Measurements from ENCODE around the gene DZANK1. TPM values are rescaled to one million over a fixed set of nuclear protein-coding genes. Genes with fewer than 3 reads are reported as not detected.

Gene DZANK1
- total and polyA plus RNA-seq, 2 of the 8 experiments (the other 6 are each of a cell fraction or from before 2014, with no cell fraction given): 8.0 to 9.9 TPM

- Histone ChIP-seq H3K56ac (replicated peaks; ENCODE audit: insufficient read length, low read depth, low read length) (peak within 1 kb of the TSS; percentile 16), H3K79me2 (ENCODE audit: control insufficient read depth in 1 of 2, insufficient read depth in 2 of 2, low read length in 2 of 2) (peaks cover 0 to 8% of the 10 kb centered on the region in 2 experiments; a peak in 1 of 4 replicates), H2BK20ac (ENCODE audit: low read length) (no peak within 1 kb of the TSS), H3K23ac (ENCODE audit: insufficient read length) (no peak within 1 kb of the TSS), H4K8ac (ENCODE audit: extremely low read depth, insufficient read depth, low read length) (peak within 1 kb of the TSS; percentile 91), H3K4ac (replicated peaks; ENCODE audit: insufficient read length, low read depth, low read length) (no peak within 1 kb of the TSS), H3K27ac (ENCODE audit: low read depth, low read length) (peak within 1 kb of the TSS; percentile 46), H3K4me1 (replicated peaks in 1 of 4; ENCODE audit: control insufficient read depth in 3 of 4, insufficient read depth in 4 of 4, low read length in 3 of 4) (peaks cover 0 to 3% (median 0%) of the 10 kb centered on the region in 4 experiments; a peak in 1 of 7 replicates), H3K14ac (ENCODE audit: insufficient read length) (no peak within 1 kb of the TSS), H3K23me2 (ENCODE audit: low read depth, low read length) (no peaks in the 10 kb centered on the region), H2BK120ac (replicated peaks; ENCODE audit: low read depth, low read length) (no peak within 1 kb of the TSS), H3K4me3 (ENCODE audit: extremely low read depth in 1 of 4, insufficient read depth in 2 of 4, low read depth in 3 of 4, low read length in 4 of 4) (peak within 1 kb of the TSS; percentile 78 to 98 (median 94)), H4K5ac (ENCODE audit: insufficient read length, low read depth, low read length) (peak within 1 kb of the TSS; percentile 98), H3K18ac (ENCODE audit: extremely low read depth, low read length) (peak within 1 kb of the TSS; percentile 92), H3K4me2 (ENCODE audit: insufficient read depth in 1 of 2, low read depth in 2 of 2, low read length in 2 of 2) (peak within 1 kb of the TSS; percentile 51 to 73), H3K9ac (replicated peaks in 1 of 4; ENCODE audit: extremely low read depth in 1 of 4, low read depth in 3 of 4, low read length in 3 of 4) (peak within 1 kb of the TSS; percentile 65 to 85 (median 74)), H4K91ac (replicated peaks; ENCODE audit: insufficient read length, low read length) (peak within 1 kb of the TSS; percentile 30), H3K27me3 (replicated peaks in 1 of 4; ENCODE audit: control insufficient read depth in 3 of 4, extremely low read depth in 1 of 4, insufficient read depth in 3 of 4, low read length in 3 of 4) (no peaks in the 10 kb centered on the region), H3K9me3 (ENCODE audit: insufficient read depth in 2 of 2, low read depth in 1 of 2, low read length in 1 of 2) (no peaks in the 10 kb centered on the region), H2AK5ac (ENCODE audit: low read depth, low read length) (no peak within 1 kb of the TSS), H2BK15ac (ENCODE audit: low read length) (no peak within 1 kb of the TSS; the same call in 1 of the 2 replicates), H2BK12ac (ENCODE audit: low read depth, low read length) (peak within 1 kb of the TSS; percentile 86), H4K20me1 (replicated peaks in 1 of 2; ENCODE audit: control insufficient read depth in 1 of 2, insufficient read depth in 2 of 2, low read length in 2 of 2) (peaks cover 0 to 2% of the 10 kb centered on the region in 2 experiments), H2AFZ (ENCODE audit: low read length) (peak within 1 kb of the TSS; percentile 95), H3K79me1 (ENCODE audit: low read depth, low read length) (no peaks in the 10 kb centered on the region), H2BK5ac (ENCODE audit: low read depth, low read length) (0 out of 2 replicates have a peak within 1 kb of the TSS, but pooled peaks have one; percentile 69), H3K36me3 (ENCODE audit: control insufficient read depth in 2 of 4, insufficient read depth in 4 of 4, low read length in 3 of 4) (peaks cover 2 to 13% (median 9%) of the 10 kb centered on the region in 4 experiments; a peak in 5 of 8 replicates)
- 4% methylated on average over 31 of the region's 31 CpGs; no CpG with 5 or more reads in 1 of the 2 experiments for WGBS, 2 experiments (ENCODE audit: extremely low coverage in 1 of 2, insufficient coverage in 1 of 2, insufficient read length in 1 of 2, insufficient replicate concordance in 2 of 2, low coverage in 1 of 2, low lambda C conversion rate in 2 of 2, missing lambda C conversion rate in 1 of 2)
- ChIA-PET POLR2A (ENCODE audit: partially characterized antibody) (interaction anchor here (0.6 to 4.2 kb wide), 9 partner anchors 11 to 92 kb away, joined by 3 to 55 read pairs (median 3); partner anchors contain the start of genes DZANK1, POLR3F, SEC23B and SMIM26), CTCF (ENCODE audit: partially characterized antibody) (interaction anchor here (0.7 to 1.5 kb wide), 6 partner anchors 11 to 116 kb away, joined by 3 to 5 read pairs (median 4); partner anchors contain the start of genes DZANK1, POLR3F and SEC23B)
- FAIRE-seq (no peak), DNase-seq (ENCODE audit: low read depth in 1 of 2, low spot score in 2 of 2) (peak; percentile 71 to 90)
- peak; percentile 79 for TF ChIP-seq ASH2L (IDR thresholded peaks at IDR 0.05; ENCODE audit: low read length)
- no peak for TF ChIP-seq MAFK (IDR thresholded peaks at IDR 0.05; ENCODE audit: low read depth, low read length)
- no peak for TF ChIP-seq HDAC6 (IDR thresholded peaks at IDR 0.05; ENCODE audit: low read depth, low read length)
- TF ChIP-seq TAF7 (optimal IDR thresholded peaks at IDR 0.05; ENCODE audit: borderline replicate concordance, low read depth, low read length): peak; percentile 80
- peak; percentile 76 for TF ChIP-seq KDM4A (IDR thresholded peaks at IDR 0.05; ENCODE audit: low read depth, low read length, severe bottlenecking)
- TF ChIP-seq POLR2AphosphoS5 (IDR thresholded peaks at IDR 0.05; ENCODE audit: low read depth, low read length): peak; percentile 84
- no peak for TF ChIP-seq CREB1 (IDR thresholded peaks at IDR 0.05)
- peak; percentile 18; the same call in 1 of the 2 replicates for TF ChIP-seq USF2 (IDR thresholded peaks at IDR 0.05; ENCODE audit: low read length)
- peak; percentile 76 for TF ChIP-seq RBBP5 (IDR thresholded peaks at IDR 0.05; ENCODE audit: borderline replicate concordance, low read depth, low read length)
- TF ChIP-seq POLR2A (IDR thresholded peaks at IDR 0.05; ENCODE audit: control extremely low read depth in 1 of 2, low read depth in 2 of 2, low read length in 2 of 2): peak; percentile 75 to 84
Observed at GRCh38 chr20:18496740-18497592, 30.1 kb upstream of the DZANK1 start, which contains the start of gene RBBP9. TSS of gene RBBP9 (minus strand) at chr20:18497225. CDS start at chr20:18497167, 58 bp downstream.
